Measurements from ENCODE around the gene TRIM39.

- no peak for TF ChIP-seq CTCF (IDR thresholded peaks at IDR 0.05)
- no peak for TF ChIP-seq POLR2A (IDR thresholded peaks at IDR 0.05)
These were observed 53.7 kb downstream of the TRIM39 start for GRCh38 chr6:30380464-30380863.

Data from uterus (tissue), 2 donors.